Islet precursor cell (in vitro differentiated cells): ENCODE data around the gene PROB1.
"Not testable (repeated sequence)": the region's sequence is repeated elsewhere in the genome, so short reads cannot be mapped to it uniquely, and the experiment has no call there.

ENCODE experiments used
- DNase-seq: peaks from one replicate; pipeline ENCODE4 v3.0.0-alpha.2; 2018

PROB1 gene

DNA sequence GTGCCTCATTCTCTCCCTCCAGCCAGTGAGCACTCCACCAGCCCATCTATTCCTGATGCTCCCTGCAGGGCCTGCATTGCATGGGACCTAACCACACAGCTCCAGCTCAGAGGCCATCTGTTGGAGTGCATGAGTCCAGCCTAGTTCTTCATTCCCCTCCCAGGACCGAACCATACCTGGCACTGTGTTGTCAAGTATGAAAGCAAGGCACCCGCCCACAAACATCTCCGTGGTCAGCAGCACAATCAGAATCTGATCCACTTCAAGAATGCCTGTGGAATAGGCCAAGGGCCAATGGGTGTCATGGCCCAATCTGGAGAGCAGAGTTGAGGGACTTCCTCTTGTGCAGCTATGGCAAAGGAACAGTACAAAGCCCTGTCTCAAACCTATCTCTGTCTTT lies 17.7 kb downstream of the PROB1 start:
- no peak for DNase-seq

DNA sequence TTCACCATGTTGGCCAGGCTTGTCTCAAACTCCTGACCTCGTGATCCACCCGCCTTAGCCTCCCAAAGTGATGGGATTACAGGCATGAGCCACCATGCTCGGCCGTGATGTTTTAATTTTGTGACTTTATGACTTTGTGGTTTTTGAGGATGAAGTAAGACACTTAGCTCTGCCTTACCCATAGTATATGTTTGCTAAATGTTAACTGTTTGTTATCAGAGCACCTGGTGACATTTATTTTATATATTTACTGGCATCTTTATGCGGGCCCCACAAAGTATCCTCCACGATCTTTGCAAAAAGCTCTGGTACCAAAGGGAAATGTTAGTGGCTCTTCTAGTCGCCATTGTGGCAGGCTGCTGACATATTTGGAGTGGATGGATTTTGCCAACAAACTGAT lies 18.5 kb downstream of the PROB1 start:
- no peak for DNase-seq

- no peak for DNase-seq
These were observed 20.0 kb downstream of the PROB1 start for GRCh38 chr5:139374909-139375308.

GRCh38 chr5:139371482-139372435 lies 23.1 kb downstream of the PROB1 start:
- DNase-seq: no peak

DNA sequence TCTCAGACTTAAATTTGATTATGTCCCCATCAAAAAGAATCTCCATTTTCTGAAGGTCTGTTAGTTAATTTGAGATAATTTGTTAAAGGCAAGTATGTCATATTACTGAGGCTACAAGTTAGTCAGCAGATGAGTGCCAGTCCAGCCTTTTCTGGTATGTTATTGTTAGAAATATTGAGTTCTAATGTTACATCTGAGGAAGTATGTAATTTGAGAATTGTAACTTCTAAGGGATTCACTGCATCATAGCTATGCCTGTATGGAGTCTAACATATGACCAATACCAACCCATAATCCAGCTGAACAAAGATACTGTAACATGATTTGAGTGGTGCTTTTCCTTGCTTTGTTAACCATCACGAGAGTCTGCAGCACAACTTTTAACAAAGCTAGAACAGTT lies 25.7 kb downstream of the PROB1 start:
- no peak for DNase-seq

- DNase-seq: no peak
These were observed 26.3 kb downstream of the PROB1 start for GRCh38 chr5:139368613-139369012.

- no peak for DNase-seq
These were observed 30.4 kb downstream of the PROB1 start for GRCh38 chr5:139364466-139364865.

DNA sequence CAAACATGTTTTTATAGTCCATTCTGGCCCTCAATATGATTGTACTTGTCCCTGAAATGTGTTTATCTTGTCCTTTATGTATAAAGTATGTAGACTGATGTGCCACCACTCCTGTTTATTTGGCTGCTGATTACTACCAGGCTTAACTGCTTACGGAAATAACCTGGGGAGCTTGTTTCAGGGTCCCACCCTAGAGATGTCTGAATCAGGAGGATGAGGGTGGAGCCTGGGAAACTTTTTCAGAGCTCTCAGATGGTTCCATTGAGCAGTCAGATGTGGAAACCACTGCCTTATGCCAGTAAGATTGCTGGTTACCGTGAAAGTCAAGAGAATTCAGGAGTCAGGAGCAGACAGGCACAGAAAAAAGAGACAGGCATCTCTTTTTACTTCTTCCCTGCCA lies 31.0 kb downstream of the PROB1 start:
- no peak for DNase-seq

- DNase-seq: no peak
These were observed 33.0 kb downstream of the PROB1 start for GRCh38 chr5:139361835-139362429.

GRCh38 chr5:139360384-139360783 lies 34.5 kb downstream of the PROB1 start:
- no peak for DNase-seq

- DNase-seq: no peak
These were observed 36.8 kb downstream of the PROB1 start for GRCh38 chr5:139358064-139358463.

DNA sequence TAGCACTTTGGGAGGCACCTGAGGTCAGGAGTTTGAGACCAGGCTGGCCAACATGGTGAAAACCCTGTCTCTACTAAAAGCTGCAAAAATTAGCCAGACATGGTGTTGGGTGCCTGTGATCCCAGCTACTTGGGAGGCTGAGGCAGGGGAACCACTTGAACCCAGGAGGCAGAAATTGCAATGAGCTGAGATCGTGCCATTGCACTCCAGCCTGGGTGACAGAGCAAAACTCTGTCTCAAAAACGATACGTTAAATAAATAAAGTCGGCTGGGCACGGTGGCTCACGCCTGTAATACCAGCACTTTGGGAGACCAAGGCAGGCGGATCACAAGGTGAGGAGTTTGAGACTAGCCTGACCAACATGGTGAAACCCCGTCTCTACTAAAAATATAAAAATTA lies 39.0 kb downstream of the PROB1 start:
- not testable (repeated sequence) for DNase-seq

DNA sequence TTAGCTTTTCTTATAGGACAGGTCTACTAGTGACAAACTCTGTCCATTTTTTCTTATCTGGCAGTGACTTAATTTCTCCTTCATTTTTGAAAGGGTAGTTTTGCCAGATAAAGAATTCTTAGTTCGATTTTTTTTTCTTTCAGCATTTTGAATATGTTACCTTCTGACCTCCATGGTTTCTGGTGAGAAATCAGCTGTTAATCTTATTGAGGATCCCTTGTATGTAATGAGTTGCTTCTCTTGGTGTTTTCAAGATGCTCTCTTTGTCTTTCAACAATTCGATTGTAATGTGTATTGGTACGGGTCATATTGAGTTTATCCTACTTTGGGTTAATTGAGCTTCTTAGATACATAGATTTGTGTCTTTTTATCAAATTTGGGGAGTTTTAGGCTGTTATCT lies 40.7 kb downstream of the PROB1 start:
- DNase-seq: no peak

DNA sequence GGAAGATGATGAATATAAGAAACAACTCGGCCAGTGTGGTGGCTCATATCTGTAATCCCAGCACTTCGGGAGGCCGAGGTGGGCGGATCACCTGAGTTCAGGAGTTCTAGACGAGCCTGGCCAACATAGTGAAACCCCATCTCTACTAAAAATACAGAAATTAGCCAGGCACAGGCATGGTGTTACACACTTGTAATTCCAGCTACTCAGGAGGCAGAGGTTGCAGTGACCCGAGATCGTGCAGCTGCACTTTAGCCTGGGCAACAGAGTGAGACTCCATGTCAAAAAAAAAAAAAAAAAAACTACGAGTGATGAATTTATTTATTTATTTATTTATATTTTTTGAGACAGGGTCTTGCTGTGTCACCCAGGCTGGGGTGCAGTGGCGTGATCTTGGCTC lies 47.0 kb downstream of the PROB1 start:
- DNase-seq: not testable (repeated sequence)

DNA sequence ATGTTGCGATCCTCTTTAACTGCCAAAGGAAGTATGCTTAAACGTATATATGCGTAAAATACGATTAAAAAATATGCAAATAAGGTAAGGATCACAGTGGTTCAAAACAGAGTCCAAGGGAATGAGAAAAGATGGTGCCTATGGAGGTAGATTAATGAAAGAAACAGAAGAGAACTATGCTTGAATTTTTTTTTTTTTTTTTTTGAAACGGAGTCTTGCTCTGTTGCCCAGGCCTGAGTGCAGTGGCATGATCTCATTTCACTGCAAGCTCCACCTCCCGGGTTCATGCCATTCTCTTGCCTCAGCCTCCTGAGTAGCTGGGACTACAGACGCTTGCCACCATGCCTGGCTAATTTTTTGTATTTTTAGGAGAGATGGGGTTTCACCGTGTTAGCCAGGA lies 49.5 kb downstream of the PROB1 start:
- DNase-seq: not testable (repeated sequence)

DNA sequence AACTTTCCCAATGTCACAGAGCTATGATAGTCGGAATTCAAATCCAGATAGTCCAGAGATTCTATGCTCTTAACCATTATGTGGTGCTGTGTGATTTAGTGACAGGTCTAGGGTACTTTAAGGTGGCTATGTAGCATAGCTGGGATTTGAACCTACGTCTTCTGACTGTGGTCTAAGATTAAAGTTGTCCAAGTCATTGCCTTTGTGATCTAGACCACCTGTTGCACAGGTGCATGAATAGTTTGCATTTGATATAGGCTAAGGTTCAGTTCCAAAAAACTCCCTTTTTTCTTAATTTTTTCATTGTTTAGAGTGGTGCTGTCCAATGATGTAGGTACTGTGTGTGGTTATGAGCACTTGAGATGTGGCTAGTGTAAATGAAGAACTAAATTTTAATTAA lies 50.7 kb downstream of the PROB1 start:
- DNase-seq: no peak

DNA sequence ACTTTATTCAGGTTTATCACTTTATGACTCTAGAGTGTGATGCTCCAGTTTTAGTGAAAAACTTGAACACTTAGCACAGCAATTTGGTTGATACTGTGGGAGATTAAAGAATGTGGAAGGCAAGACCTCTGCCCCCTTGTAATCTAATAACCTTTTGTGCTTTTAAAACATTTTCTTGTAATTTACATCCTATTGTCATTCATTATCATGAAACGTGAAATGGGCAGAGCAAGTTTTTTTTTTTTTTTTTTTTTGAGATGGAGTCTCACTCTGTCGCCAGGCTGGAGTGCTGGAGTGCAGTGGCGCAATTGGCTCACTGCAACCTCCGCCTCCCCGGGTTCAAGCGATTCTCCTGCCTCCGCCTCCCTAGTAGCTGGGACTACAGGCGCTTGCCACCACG lies 51.4 kb downstream of the PROB1 start:
- no peak for DNase-seq

- no peak for DNase-seq
These were observed 52.5 kb downstream of the PROB1 start for GRCh38 chr5:139342423-139342723.

DNA sequence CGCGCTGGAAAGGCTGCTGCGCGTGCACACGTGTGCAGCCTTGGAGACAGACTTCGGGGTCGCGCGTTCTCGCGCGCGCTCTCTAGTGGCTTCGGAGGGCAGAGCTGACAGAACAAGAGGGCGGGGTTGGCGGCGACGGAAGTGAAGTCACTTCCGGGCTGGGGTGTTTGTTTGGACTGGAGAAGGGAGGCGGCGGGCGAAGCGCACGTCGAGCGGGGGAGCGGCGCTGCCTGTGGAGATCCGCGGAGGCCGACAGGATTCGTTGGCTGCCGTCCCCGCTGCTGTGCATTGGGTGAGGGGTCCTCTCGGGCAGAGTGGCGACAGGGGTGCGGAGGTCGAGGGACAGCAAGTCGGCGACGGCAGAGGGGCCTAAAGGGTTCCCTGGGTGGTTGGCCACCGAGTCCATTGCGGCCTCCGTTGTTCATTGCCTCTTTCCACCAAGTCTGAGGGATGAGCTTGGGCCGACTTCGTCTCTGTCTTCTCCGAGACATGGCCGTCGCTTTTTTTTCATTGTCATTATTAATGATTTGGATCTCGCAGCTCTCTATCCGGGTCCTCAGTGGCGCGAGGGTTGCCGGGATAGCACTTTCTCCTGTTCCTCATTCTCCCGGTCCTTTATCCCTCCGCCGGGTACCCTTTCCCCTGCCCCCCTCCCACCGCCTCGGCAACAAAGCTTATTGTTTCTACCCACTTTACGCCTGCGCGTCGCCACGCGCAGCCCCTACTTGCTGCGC lies 53.0 kb downstream of the PROB1 start, which contains the start of gene PAIP2:
TSS of gene PAIP2 (plus strand) at position 166 of the 734 bp plus-strand sequence. CDS start 21,931 bp downstream, outside the sequence.
- peak; percentile 99 for DNase-seq

DNA sequence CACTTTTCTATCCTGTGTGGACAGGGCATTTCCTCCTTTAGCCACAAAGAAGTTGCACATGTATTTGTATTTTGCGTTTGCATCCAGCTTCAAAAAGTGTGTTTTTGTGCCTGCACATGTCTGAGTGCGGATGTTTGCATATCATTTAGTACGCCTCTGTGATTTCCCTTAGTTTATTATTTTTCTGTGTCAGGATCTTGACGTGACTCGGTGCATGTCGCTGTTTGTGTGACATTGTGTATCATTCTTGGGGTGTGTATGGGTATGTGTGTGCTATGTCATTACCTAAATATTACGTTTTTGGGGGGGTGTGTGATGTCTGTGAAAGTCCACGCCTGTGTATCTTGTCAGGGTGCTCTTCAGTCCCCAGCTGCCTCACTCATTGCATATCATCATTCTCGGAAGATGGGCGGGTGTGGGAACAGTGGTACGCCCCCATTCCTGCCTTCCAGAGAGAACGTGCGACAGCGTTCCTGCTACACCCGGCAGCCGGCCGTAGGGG lies 53.7 kb downstream of the PROB1 start:
- DNase-seq: no peak
